Prostate gland (tissue), 2 donors: ENCODE data around the gene FALEC.

Experiments used
- CTCF ChIP-seq, 4 experiments: fragments of 200-600 bp in 2 of 4; fragments of 450-650 bp in 2 of 4; sonication (generic) in 2 of 4; IDR thresholded peaks; 1 replicate in 3 of 4; 2 replicates in 1 of 4; pipeline ENCODE4 v1.5.1; 2016 to 2019; ENCODE audit warnings: antibody characterized with exemption in 4 of 4, mild to moderate bottlenecking in 2 of 4, moderate library complexity in 2 of 4
- POLR2A ChIP-seq: fragments of 450-650 bp; IDR thresholded peaks from one replicate; pipeline ENCODE4 v1.6.1; 2016; ENCODE audit warnings: antibody characterized with exemption, mild to moderate bottlenecking

DNA sequence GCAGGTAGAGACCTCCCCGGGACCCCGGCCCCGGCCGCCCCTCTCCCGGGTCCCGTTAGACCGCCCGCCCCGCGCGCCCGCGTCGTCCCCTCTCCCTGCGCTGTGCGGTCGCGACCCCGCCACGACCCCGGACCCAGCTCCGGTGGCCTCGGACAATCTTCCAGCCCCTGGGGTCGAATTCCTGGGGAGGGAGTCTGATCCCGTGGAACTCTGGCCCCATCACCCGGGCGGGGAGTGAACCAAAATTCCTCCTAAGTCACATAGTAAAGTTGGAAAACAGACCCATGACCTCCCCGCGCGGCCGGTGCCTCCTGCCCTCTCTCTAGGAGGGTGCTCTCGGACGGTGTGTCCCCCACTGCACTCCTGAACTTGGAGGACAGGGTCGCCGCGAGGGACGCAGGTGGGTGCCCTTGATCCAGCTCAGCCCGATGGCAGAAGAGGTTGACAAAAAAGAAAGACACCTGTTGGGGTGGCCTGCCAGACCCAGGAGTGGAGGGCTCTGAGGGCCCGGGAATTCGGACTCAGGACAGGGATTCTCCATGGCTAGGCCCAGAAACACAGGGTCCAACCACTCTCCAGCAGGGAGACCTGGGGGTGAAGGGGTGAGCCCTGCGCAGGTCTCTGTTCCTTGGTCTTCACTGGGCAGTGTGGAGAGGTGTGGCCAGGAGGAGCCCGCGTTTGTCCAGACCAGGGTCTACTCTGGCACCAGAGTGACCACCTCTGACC is 34.1 kb downstream of the FALEC start:
- TF ChIP-seq CTCF (IDR thresholded peaks at IDR 0.05): no peak
- TF ChIP-seq POLR2A: no peak
